ENCODE data around the gene TTC7B. TPM values are rescaled to one million over a fixed set of nuclear protein-coding genes. Genes with fewer than 3 reads are reported as not detected.

TTC7B gene
- total RNA-seq, 1 donor from 2014 or later = 5.0 TPM

GRCh38 chr14:90567191-90567590 is 249.0 kb downstream of the TTC7B start:
- intact Hi-C loops (cut with micrococcal nuclease) = no loop called here

DNA sequence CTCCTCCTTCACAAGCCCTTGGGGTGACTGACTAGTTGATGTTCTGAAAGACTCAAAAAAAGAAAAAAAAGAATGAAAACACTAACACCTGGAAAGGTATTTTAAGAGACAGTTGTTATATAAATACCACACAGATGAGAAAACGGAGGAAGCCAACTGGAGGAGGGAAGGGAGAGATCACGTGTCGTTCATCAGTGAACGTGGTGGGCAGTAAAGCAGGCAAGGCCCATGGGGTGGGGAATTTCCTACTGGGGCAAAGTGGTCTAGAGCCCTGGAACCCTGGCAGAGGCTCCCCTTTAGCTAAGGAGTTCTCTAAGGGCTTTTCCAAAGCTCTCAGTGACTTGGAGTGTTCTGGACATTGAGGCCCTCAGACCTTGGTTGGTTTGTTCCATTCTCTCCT is 249.7 kb downstream of the TTC7B start:
- intact Hi-C loops (cut with micrococcal nuclease) = no loop called here

GRCh38 chr14:90564496-90564895 is 251.7 kb downstream of the TTC7B start:
- intact Hi-C loops (cut with micrococcal nuclease) = no loop called here

DNA sequence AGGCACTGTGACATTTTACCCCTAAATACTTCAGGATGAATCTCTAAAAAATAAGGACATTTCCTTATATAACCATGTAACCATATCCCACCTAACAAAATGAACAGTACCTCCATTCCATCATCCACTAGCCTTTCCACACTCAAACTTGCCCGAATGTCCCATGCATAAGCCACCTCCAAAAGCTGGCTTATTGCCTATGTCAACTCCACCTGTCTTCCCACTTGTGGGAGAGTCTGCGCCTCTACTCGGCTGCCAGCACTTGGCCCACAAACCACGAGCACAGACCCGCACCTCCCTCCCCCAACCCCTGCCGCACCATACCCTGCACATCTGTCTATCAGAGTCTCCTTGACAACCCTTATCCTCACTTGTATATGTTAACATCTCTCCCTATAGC is 253.6 kb downstream of the TTC7B start:
- intact Hi-C loops (cut with micrococcal nuclease) = no loop called here

DNA sequence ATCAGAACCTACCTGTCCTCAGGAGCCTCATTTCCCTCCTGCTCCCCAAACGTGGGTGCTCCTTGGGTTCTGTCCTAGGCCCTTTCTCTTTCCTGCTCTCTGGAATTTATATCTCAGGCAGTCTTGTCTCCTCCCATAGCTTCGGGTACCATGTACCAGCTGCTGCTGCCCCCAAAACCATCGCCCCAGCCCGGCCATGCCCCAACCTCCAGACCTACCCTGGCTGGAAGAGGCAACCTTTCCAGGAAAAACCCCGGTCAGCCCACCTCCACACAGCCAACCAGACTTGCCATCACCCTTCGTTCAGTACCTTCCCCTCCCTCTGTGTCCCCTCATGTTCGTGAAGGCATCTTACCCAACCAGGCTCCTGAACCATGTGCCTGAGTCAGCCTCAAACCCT is 254.3 kb downstream of the TTC7B start:
- intact Hi-C loops (cut with micrococcal nuclease) = no loop called here

- intact Hi-C loops (cut with micrococcal nuclease) = no loop called here
Observed at GRCh38 chr14:90560991-90561390, 255.2 kb downstream of the TTC7B start.

DNA sequence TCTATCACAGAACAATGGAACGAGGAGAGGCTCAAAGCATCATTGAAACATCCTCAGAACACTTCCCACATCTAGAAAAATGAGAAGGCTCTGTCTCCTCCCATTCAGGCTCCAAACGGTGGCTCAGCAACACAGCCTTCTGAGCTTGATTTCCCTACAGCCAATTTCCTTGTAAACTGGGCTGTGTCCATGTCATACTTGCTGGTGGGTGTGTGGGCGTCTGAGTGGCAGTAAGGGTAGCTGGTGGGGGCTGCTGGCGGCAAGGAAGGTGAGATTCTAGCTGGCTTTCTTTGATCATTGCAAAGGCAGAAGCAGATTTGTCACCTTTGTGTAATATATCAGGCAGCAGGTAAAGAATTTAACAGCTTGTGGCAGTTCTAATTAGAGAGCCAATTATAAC is 255.7 kb downstream of the TTC7B start:
- intact Hi-C loops (cut with micrococcal nuclease) = no loop called here

- intact Hi-C loops (cut with micrococcal nuclease) = no loop called here
Observed at GRCh38 chr14:90559811-90560492, 256.3 kb downstream of the TTC7B start.

- intact Hi-C loops (cut with micrococcal nuclease) = no loop called here
Observed at GRCh38 chr14:90558983-90559590, 257.1 kb downstream of the TTC7B start.

GRCh38 chr14:90558041-90558982 is 257.9 kb downstream of the TTC7B start:
- intact Hi-C loops (cut with micrococcal nuclease) = no loop called here

- intact Hi-C loops (cut with micrococcal nuclease) = no loop called here
Observed at GRCh38 chr14:90557516-90557915, 258.7 kb downstream of the TTC7B start.

DNA sequence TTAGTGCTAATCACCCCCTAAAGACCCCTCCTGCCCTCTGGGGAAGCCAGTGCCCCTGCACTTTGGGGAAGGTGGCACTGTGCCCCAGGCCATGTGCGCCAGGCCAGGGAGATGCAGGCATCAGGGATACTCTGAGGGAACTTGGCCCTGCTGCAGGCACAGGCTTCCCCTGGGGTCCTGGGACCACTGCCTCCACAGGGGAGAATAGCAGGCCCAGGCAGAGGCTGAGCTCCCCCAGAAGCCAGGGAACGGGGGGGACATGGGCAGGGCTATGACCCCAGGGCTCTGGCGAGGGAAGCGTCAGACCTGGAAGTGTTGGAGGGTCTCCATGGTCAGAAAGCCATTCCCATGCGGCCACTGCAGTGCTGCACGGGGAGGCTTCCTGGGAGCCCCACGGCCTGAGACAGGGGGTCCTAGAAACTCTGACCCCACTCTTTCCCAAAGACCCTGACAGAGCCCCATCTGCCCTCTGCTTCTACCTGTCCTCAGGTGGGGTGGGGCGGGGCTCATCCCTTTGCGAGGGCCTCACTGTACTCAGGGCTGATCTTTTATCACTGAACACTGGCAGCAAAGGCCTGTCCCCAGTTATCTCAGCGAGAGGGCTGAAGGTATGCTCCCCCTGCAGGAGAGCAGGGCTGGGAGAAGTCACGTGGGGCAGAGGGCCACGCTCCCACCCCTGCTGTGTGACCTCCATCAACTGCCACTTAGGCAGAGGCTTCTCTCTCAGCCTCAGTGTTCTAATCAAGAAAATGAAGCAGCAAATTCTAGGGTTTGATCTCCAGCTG is 259.4 kb downstream of the TTC7B start:
- intact Hi-C loops (cut with micrococcal nuclease) = no loop called here

GRCh38 chr14:90556012-90556477 is 260.2 kb downstream of the TTC7B start:
- intact Hi-C loops (cut with micrococcal nuclease) = no loop called here

DNA sequence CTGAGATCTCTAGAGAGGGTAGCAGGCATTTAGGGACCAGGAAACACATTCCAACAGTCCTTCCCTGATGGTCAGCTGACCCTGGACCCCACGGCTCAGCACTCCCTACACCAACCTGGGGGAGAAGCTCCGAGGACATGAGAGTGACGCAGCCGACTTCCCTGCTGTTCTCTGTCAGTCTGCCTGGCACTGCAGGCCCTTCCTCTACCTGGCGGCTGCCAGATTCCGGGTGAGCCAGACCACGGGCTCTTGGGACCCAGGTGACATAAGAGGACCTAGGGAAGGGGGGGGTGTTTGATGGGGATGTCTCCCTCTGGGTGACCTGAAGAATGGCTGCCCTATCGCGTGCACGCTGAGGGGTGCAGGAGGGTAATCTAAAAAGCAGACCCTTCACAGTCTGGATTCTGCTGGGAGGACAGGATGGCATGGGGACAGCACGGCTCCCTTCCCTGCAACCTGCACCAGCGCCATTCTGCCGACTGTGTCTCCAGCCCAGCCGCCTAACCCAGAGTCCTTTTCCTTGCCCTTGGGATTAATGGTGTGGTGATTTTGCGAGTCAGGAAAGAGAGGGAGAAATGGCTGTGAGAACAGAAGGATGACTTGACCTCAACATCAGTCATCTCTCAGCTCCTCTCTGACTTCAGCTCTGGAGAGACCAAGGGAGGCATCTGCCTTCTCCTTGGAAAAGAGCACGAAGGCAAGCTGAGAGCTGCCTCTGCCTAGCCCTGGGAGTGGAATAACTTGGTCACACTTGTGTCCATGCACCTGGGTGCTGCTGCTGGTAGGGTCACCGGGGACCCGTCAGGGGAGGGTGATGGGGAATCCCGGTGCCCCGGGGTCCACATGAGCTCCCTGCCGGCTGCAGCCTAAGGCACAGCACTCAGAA is 260.9 kb downstream of the TTC7B start:
- intact Hi-C loops (cut with micrococcal nuclease) = no loop called here

DNA sequence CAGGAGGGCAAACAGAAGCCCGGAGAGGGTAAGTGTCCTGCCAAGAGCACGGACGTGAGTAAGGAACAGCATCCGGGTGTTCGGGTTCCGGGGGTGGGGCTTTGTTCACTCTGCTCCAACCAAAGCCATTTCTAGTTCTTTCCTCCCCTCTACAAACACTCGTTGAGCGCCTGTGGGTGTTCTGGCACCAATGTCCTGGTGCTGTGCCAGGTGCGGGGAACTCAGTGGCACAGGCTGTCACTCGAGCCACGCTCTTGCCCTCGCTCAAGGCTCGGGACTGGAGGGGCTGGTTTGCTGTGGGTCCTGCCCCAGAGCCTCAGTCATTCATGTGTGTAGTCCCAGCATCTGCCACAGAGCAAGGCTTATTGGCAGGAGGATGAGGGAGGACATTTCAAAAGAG is 261.9 kb downstream of the TTC7B start:
- intact Hi-C loops (cut with micrococcal nuclease) = no loop called here

GRCh38 chr14:90553921-90554336 is 262.3 kb downstream of the TTC7B start:
- intact Hi-C loops (cut with micrococcal nuclease) = no loop called here

- intact Hi-C loops (cut with micrococcal nuclease) = no loop called here
Observed at GRCh38 chr14:90553298-90553920, 262.8 kb downstream of the TTC7B start.

DNA sequence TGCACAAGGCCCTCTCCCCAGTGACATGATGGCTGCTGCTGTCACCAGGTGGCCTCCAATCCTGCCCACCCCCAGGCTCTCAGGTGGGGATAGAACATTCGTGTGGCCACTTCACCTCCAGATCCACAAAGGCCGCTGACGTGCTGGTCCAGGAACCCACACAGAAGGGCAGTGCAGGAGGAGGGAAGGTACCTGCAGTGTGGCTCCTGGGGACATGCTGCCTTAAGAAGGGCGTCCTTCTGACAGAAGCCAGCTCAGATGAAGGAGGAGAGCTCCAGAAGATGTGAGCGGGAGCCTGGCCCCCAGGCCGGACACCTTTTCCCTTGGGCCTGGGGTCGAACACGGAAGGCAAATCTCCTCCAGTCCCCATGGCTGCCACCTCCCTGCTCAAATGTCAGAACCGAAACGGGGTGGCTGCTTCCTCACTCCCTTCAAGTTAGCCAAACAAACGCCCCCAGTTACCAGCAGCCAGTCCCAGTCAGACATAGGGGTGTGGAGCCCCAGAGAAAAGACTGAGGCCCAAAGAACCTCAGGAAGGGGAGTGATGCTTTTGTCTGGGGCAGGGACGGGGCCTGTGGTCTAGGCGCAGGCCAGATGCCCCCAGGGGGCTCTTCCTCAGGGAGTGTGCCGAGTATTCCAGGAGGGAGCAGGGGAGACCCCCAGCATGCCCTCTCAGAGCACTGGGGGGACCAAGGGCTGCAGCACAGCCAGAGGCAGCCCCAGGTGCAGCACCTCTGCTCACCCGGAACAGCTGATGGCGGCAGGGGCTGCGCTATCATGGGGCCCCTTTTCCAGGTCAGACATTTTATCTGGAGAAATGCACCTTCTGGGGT is 263.5 kb downstream of the TTC7B start:
- intact Hi-C loops (cut with micrococcal nuclease) = no loop called here
